Brain microvascular endothelial cell (primary cell): ENCODE measurements around the gene PHF23.
A peak's percentile ranks its signal among the peaks of the same experiment; 100 is the strongest.

ENCODE experiments used
- DNase-seq: peaks from one replicate; pipeline ENCODE4 v3.0.0-alpha.2; 2020
- H3K27ac ChIP-seq: fragments of 250-450 bp; sonication (Bioruptor Pico); 2 replicates; pipeline ENCODE4 v1.5.1; 2020; ENCODE audit warnings: mild to moderate bottlenecking, moderate library complexity
- H3K27me3 ChIP-seq: fragments of 250-450 bp; sonication (Bioruptor Pico); replicated peaks from 2 replicates; pipeline ENCODE4 v1.5.1; 2020; ENCODE audit warnings: mild to moderate bottlenecking
- H3K36me3 ChIP-seq: fragments of 250-450 bp; sonication (Bioruptor Pico); replicated peaks from 2 replicates; pipeline ENCODE4 v1.5.1; 2020; ENCODE audit warnings: mild to moderate bottlenecking
- H3K4me3 ChIP-seq: 2 replicates; pipeline ENCODE4 v1.5.1; 2011; ENCODE audit warnings: low read depth, mild to moderate bottlenecking, control low read depth, low read length, moderate library complexity
- CTCF ChIP-seq: IDR thresholded peaks from 2 replicates; pipeline ENCODE4 v1.5.1; 2011; ENCODE audit warnings: low read depth, mild to moderate bottlenecking, moderate library complexity, low read length, control low read depth, inconsistent platforms; ENCODE audit errors: missing control alignments
- in situ Hi-C: cut with HindIII; loops from 2 replicates; pipeline ENCODE4 v1.10.0; 2017; ENCODE audit warnings: low sequenced_read_pairs, low pct_ligation_motif_present

Gene PHF23

GRCh38 chr17:7253082-7253481 is 13.8 kb upstream of the PHF23 start:
- in situ Hi-C loops: no loop called here
- no peak for DNase-seq
- peak overlapping the region; percentile 94 for H3K4me3 ChIP-seq
- peaks cover 33% of the 10 kb centered on the region for H3K36me3 ChIP-seq
- no peak for TF ChIP-seq CTCF
- H3K27ac ChIP-seq: no peak overlapping the region
- no peaks in the 10 kb centered on the region for H3K27me3 ChIP-seq

- in situ Hi-C loops: no loop called here
- no peaks in the 10 kb centered on the region for H3K27me3 ChIP-seq
- H3K36me3 ChIP-seq: peaks cover 26% of the 10 kb centered on the region
- peak within 1 kb of the TSS; percentile 94 for H3K4me3 ChIP-seq
- peak; percentile 94 for DNase-seq
- TF ChIP-seq CTCF: no peak
- H3K27ac ChIP-seq: peak within 1 kb of the TSS; percentile 99
Measured at GRCh38 chr17:7252176-7253043, 13.2 kb upstream of the PHF23 start, which contains the start of gene ELP5. ELP5 (plus strand) TSS chr17:7252215; CDS start chr17:7252551, 336 bp downstream.

GRCh38 chr17:7251661-7252175 is 12.5 kb upstream of the PHF23 start, which contains the start of gene CTDNEP1:
CTDNEP1 (minus strand) TSS chr17:7251734; CDS start chr17:7251296, 438 bp downstream.
- Histone ChIP-seq H3K4me3 (peak within 1 kb of the TSS; percentile 94), H3K36me3 (peaks cover 23% of the 10 kb centered on the region), H3K27me3 (no peaks in the 10 kb centered on the region), H3K27ac (peak within 1 kb of the TSS; percentile 99)
- TF ChIP-seq CTCF: no peak
- in situ Hi-C loops: no loop called here
- DNase-seq: peak; percentile 99

GRCh38 chr17:7250695-7251627 is 11.7 kb upstream of the PHF23 start:
- peak overlapping the region; percentile 81 for H3K4me3 ChIP-seq
- in situ Hi-C loops: no loop called here
- no peak for DNase-seq
- TF ChIP-seq CTCF: no peak
- peak overlapping the region; percentile 99 for H3K27ac ChIP-seq
- no peaks in the 10 kb centered on the region for H3K27me3 ChIP-seq
- H3K36me3 ChIP-seq: peaks cover 27% of the 10 kb centered on the region

- H3K4me3 ChIP-seq: peak overlapping the region; percentile 81
- no peak for TF ChIP-seq CTCF
- no peak for DNase-seq
- peaks cover 25% of the 10 kb centered on the region for H3K36me3 ChIP-seq
- in situ Hi-C loops: no loop called here
- no peak overlapping the region for H3K27ac ChIP-seq
- H3K27me3 ChIP-seq: no peaks in the 10 kb centered on the region
Measured at GRCh38 chr17:7249830-7250229, 10.6 kb upstream of the PHF23 start.
